ENCODE data around the gene DPYSL4. TPM values are rescaled to one million over a fixed set of nuclear protein-coding genes. Genes with fewer than 3 reads are reported as not detected.

DPYSL4 gene
- total RNA-seq, 2 donors from 2014 or later: 0.27 to 0.44 TPM

DNA sequence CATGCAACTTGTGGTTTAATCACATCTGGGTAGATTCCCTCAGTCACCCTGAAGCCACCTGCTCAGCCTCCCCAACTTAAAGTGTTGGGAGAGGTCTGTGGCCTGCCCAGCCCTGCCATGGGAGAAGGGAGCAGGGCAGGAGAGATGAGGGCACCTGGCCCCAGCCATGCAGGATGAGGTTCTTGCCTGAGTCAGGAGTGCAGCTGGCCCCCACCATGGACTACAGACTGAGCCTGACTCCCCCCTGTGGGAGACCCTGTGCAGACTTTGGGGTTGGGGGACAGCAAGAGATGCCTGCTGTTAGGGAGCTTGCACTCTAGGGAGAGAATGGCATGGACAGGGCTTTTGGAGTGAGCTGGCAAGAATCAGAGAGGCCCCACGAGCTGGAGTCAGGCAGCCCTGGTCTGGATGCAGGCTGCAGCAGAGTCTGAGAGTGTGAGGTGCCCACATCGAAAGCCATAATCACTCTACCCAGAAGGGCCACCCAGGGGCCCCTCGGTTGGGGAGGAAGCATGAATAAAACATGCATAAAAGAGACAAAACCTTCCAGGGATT, 34.7 kb upstream of the DPYSL4 start:
- intact Hi-C loops (cut with DNase I): no loop called here

DNA sequence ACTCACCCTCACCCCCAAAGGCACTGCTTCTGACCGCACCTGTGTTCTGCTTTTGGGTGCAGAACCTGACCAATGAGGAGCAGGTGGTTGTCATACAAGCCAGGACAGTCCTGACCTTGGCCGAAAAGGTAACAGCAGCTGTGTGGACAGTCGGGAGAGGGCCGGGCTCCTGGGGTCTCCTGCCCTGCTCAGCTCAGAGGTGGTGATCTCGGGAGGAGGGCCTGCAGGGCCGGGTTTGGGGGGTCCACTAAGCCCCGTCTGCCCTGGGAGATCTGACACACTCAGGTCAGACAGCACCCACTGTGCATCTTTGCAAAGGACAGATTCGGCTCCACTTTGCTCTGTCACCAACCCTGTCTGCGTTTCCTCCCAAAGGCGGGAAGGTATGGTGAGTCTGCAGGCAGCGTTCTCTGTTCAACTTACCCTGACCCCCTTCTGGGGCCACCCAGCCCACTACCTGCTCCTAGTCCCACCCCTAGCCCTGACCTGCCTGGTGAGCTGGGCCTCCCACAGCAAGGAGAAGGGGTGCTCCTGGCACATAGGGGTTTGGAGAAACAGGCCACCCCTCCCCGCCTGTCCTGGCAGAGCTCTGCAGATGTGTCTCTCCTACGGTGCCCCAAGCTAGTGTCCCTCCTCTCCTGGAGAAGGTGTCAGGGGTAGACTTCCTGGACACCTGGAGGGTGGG, 33.7 kb upstream of the DPYSL4 start:
- intact Hi-C loops (cut with DNase I): no loop called here
- no peak overlapping the region for H3K9ac ChIP-seq (ENCODE audit: low read depth in 2 of 2, low read length in 2 of 2)
- H3K4me1 ChIP-seq: no peaks in the 10 kb centered on the region
- no peak overlapping the region for H3K4me3 ChIP-seq
- no peaks in the 10 kb centered on the region for H3K36me3 ChIP-seq
- no peak for TF ChIP-seq CTCF (IDR thresholded peaks at IDR 0.05)
- no peak for DNase-seq
- no peak overlapping the region for H3K27ac ChIP-seq
- H3K9me3 ChIP-seq: no peaks in the 10 kb centered on the region
- no peaks in the 10 kb centered on the region for H3K27me3 ChIP-seq

More for the DNA sequence above, 34.7 kb upstream of the DPYSL4 start:
- Histone ChIP-seq H3K9me3 (no peaks in the 10 kb centered on the region), H3K36me3 (no peaks in the 10 kb centered on the region), H3K4me1 (no peaks in the 10 kb centered on the region), H3K9ac (ENCODE audit: low read depth in 2 of 2, low read length in 2 of 2) (no peak overlapping the region), H3K27ac (no peak overlapping the region), H3K4me3 (no peak overlapping the region), H3K27me3 (no peaks in the 10 kb centered on the region)
- no peak for TF ChIP-seq CTCF (IDR thresholded peaks at IDR 0.05)
- no peak for DNase-seq

DNA sequence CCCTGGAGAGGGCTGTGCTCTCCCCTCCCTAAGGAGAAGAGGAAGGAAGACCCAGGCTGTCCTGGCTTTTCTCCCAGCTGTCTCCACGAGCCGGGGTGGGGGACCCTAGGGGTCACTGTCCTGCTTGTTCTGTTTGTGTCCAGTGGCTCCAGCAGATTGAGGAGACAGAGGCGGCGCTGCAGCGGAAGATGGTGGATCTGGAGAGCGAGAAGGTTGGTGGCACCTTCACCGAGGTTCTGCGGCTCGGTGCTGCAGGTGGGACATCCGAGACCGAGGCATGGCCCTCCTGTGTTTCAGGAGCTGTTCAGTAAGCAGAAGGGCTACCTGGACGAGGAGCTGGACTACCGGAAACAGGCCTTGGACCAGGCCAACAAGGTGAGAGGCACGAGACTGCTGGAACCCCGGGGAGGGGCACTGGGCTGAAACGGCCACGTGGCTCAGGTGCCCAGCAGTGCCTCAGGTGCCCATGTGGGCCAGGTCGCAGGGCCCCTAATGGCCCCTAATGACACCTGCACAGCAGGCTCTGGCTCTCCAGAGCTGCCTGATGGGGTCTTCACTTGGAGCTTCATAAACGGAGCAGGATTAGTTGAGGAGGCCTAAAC, 33.0 kb upstream of the DPYSL4 start:
- H3K4me3 ChIP-seq: no peak overlapping the region
- no peak overlapping the region for H3K9ac ChIP-seq (ENCODE audit: low read depth in 2 of 2, low read length in 2 of 2)
- no peaks in the 10 kb centered on the region for H3K27me3 ChIP-seq
- H3K4me1 ChIP-seq: no peaks in the 10 kb centered on the region
- H3K36me3 ChIP-seq: no peaks in the 10 kb centered on the region
- intact Hi-C loops (cut with DNase I): no loop called here
- no peak overlapping the region for H3K27ac ChIP-seq
- DNase-seq: no peak
- H3K9me3 ChIP-seq: no peaks in the 10 kb centered on the region
- no peak for TF ChIP-seq CTCF (IDR thresholded peaks at IDR 0.05)

DNA sequence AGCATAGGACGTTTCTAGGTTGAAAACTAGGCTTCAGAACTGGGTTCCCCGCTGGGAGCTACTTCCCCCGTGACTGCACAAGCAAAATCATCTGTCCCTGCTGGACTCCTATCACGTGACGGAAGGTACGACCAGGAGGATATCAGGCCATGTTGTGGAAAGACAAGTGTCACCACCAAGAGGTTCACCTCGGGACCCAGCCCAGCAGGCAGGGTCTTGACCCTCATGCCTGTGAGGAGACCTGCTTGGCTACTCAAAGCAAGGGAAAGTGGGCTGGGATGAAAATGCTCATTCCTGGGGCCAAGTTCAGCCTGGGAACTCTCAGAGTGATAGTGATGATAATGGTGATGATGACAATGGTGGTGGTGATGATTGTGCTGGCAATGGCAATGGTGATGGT, 32.3 kb upstream of the DPYSL4 start:
- H3K36me3 ChIP-seq: no peaks in the 10 kb centered on the region
- H3K27ac ChIP-seq: no peak overlapping the region
- no peak for TF ChIP-seq CTCF (IDR thresholded peaks at IDR 0.05)
- H3K9me3 ChIP-seq: no peaks in the 10 kb centered on the region
- DNase-seq: no peak
- no peak overlapping the region for H3K9ac ChIP-seq (ENCODE audit: low read depth in 2 of 2, low read length in 2 of 2)
- intact Hi-C loops (cut with DNase I): no loop called here
- no peak overlapping the region for H3K4me3 ChIP-seq
- no peaks in the 10 kb centered on the region for H3K4me1 ChIP-seq
- H3K27me3 ChIP-seq: no peaks in the 10 kb centered on the region

GRCh38 chr10:132154931-132155330, 31.8 kb upstream of the DPYSL4 start:
- DNase-seq: no peak
- Histone ChIP-seq H3K27ac (no peak overlapping the region), H3K4me3 (no peak overlapping the region), H3K9me3 (no peaks in the 10 kb centered on the region), H3K36me3 (no peaks in the 10 kb centered on the region), H3K27me3 (no peaks in the 10 kb centered on the region), H3K9ac (ENCODE audit: low read depth in 2 of 2, low read length in 2 of 2) (no peak overlapping the region), H3K4me1 (no peaks in the 10 kb centered on the region)
- TF ChIP-seq CTCF (IDR thresholded peaks at IDR 0.05): no peak
- intact Hi-C loops (cut with DNase I): no loop called here

Measured in colonic mucosa (tissue), 4 donors.